Activated CD8-positive, alpha-beta memory T cell treated with anti-CD3 and anti-CD28 coated beads for 1 hour (primary cell): Measurements from ENCODE around the gene MED25.

Source experiments
- DNase-seq, 2 donors: peaks; one replicate each; pipeline ENCODE4 v3.0.0-alpha.2; 2020; ENCODE audit warnings: low read depth in 1 of 2; ENCODE audit errors: extremely low read depth in 1 of 2

The MED25 gene

GRCh38 chr19:49798574-49798973 is 19.5 kb upstream of the MED25 start:
- no peak for DNase-seq

- DNase-seq, result no peak
These were observed 18.8 kb upstream of the MED25 start for GRCh38 chr19:49799271-49799797.

GRCh38 chr19:49799798-49800376 is 18.2 kb upstream of the MED25 start:
- no peak for DNase-seq

GRCh38 chr19:49800771-49801170 is 17.3 kb upstream of the MED25 start:
- no peak for DNase-seq

- no peak for DNase-seq
These were observed 16.6 kb upstream of the MED25 start for GRCh38 chr19:49801401-49801888.

- no peak for DNase-seq
These were observed 16.0 kb upstream of the MED25 start for GRCh38 chr19:49801966-49802661.

- no peak for DNase-seq
These were observed 15.1 kb upstream of the MED25 start for GRCh38 chr19:49802836-49803528.

- DNase-seq, result no peak
These were observed 14.6 kb upstream of the MED25 start for GRCh38 chr19:49803529-49803856.

- DNase-seq, result no peak
These were observed 12.1 kb upstream of the MED25 start for GRCh38 chr19:49805822-49806619.

GRCh38 chr19:49806620-49806959 is 11.5 kb upstream of the MED25 start:
- DNase-seq, result no peak

GRCh38 chr19:49807058-49807903 is 10.8 kb upstream of the MED25 start:
- DNase-seq, result no peak

GRCh38 chr19:49807904-49808675 is 10.0 kb upstream of the MED25 start:
- DNase-seq, result no peak

- DNase-seq, result peak; percentile 73 to 79
These were observed 9.4 kb upstream of the MED25 start for GRCh38 chr19:49808711-49809159.

- DNase-seq, result peak in 1 of 2 donors; percentile 24
These were observed 8.7 kb upstream of the MED25 start for GRCh38 chr19:49809160-49809940.

GRCh38 chr19:49809941-49810389 is 8.1 kb upstream of the MED25 start:
- DNase-seq, result no peak

GRCh38 chr19:49811328-49811727 is 6.8 kb upstream of the MED25 start:
- no peak for DNase-seq

- DNase-seq, result no peak
These were observed 5.6 kb upstream of the MED25 start for GRCh38 chr19:49812452-49812996.
